ENCODE measurements around the gene DENND1A.

DNA sequence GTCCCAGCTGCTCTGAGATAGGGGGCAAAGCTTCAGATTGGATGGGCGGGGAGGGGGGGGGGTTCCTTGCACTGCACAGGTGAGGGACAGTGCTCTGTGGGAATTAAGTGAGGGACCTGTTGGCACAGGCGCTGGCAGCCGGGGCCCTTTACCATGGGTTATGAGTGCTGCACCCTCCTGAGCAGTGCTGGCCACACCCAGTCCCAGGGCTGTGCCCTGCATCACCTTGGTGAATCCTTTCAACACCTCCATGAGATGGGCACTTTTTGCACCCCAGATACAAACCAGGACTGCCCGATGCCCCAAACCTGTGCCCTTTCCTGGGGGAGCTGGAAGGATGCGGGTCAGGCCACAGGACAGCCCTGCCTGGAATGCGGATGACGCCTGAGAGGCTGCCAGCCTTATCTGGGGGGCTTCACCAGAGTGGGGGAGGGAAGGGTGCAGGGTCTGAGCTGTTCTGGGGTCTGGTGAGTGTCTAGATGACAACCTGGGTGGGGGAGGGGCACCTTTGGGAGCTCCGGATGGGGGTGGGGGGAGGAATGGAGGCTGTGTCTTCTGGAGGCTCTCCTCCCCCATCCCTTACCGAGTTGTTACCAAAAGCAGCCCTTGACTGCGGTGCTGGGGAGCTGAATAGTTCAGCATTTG is 568.7 kb downstream of the DENND1A start:
- TF ChIP-seq, protein P1, sequence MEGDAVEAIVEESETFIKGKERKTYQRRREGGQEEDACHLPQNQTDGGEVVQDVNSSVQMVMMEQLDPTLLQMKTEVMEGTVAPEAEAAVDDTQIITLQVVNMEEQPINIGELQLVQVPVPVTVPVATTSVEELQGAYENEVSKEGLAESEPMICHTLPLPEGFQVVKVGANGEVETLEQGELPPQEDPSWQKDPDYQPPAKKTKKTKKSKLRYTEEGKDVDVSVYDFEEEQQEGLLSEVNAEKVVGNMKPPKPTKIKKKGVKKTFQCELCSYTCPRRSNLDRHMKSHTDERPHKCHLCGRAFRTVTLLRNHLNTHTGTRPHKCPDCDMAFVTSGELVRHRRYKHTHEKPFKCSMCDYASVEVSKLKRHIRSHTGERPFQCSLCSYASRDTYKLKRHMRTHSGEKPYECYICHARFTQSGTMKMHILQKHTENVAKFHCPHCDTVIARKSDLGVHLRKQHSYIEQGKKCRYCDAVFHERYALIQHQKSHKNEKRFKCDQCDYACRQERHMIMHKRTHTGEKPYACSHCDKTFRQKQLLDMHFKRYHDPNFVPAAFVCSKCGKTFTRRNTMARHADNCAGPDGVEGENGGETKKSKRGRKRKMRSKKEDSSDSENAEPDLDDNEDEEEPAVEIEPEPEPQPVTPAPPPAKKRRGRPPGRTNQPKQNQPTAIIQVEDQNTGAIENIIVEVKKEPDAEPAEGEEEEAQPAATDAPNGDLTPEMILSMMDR (conservative IDR thresholded peaks at IDR 0.05; ENCODE audit: low read depth in 2 of 2), result no peak
- TF ChIP-seq, protein P2, sequence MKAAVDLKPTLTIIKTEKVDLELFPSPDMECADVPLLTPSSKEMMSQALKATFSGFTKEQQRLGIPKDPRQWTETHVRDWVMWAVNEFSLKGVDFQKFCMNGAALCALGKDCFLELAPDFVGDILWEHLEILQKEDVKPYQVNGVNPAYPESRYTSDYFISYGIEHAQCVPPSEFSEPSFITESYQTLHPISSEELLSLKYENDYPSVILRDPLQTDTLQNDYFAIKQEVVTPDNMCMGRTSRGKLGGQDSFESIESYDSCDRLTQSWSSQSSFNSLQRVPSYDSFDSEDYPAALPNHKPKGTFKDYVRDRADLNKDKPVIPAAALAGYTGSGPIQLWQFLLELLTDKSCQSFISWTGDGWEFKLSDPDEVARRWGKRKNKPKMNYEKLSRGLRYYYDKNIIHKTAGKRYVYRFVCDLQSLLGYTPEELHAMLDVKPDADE (IDR thresholded peaks at IDR 0.05), result no peak
- TF ChIP-seq, protein P3, sequence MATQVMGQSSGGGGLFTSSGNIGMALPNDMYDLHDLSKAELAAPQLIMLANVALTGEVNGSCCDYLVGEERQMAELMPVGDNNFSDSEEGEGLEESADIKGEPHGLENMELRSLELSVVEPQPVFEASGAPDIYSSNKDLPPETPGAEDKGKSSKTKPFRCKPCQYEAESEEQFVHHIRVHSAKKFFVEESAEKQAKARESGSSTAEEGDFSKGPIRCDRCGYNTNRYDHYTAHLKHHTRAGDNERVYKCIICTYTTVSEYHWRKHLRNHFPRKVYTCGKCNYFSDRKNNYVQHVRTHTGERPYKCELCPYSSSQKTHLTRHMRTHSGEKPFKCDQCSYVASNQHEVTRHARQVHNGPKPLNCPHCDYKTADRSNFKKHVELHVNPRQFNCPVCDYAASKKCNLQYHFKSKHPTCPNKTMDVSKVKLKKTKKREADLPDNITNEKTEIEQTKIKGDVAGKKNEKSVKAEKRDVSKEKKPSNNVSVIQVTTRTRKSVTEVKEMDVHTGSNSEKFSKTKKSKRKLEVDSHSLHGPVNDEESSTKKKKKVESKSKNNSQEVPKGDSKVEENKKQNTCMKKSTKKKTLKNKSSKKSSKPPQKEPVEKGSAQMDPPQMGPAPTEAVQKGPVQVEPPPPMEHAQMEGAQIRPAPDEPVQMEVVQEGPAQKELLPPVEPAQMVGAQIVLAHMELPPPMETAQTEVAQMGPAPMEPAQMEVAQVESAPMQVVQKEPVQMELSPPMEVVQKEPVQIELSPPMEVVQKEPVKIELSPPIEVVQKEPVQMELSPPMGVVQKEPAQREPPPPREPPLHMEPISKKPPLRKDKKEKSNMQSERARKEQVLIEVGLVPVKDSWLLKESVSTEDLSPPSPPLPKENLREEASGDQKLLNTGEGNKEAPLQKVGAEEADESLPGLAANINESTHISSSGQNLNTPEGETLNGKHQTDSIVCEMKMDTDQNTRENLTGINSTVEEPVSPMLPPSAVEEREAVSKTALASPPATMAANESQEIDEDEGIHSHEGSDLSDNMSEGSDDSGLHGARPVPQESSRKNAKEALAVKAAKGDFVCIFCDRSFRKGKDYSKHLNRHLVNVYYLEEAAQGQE (IDR thresholded peaks at IDR 0.05; ENCODE audit: unreplicated experiment), result no peak
- TF ChIP-seq EZH2 (IDR thresholded peaks at IDR 0.05; ENCODE audit: low read depth, unreplicated experiment) (no peak), JUNB (IDR thresholded peaks at IDR 0.05; ENCODE audit: unreplicated experiment) (no peak)
